ENCODE measurements around the gene LRP1-AS.

LRP1-AS gene

DNA sequence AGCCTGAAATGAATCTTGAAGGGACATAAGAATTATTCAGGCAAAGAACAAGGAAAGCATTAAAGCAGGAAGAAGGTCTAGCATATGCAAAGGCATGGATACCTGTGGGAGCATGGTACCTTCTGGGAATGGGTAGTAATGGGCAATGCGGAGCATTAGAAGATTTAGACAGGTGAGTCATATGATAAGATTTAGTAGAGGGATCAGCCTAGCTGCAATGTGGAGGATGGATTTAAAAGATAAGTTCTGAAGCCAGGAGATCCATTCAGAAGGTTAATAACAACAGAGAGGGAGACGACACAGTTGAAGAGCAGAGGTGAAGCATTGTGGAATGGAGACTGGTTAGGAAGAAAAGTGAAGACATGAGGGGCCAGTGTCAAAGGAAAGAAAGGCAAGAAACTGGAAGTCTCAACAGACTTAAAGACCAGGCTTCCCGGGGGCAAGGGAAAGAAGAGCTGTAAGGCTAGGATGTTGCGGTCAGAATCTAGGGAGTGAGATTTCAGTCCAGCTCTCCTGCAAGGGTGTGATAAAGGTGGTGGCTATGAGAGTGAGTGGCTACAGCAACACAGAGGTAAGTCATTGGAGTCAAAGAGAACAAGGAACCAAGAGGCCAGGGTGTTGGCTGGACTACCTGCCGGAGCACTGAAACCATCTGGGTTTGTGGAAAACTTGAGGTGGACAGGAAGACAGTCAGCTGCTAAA is 30.7 kb downstream of the LRP1-AS start:
- Histone ChIP-seq H3K36me3 (replicated peaks; ENCODE audit: insufficient read depth, low read length) (no peaks in the 10 kb centered on the region), H3K79me2 (ENCODE audit: low read length) (no peaks in the 10 kb centered on the region), H3K4me2 (ENCODE audit: low read depth, low read length) (no peak overlapping the region), H3K4me1 (ENCODE audit: low read length) (peaks cover 5% of the 10 kb centered on the region), H3K27me3 (replicated peaks; ENCODE audit: insufficient read depth, low read length) (no peaks in the 10 kb centered on the region), H3K9me3 (replicated peaks; ENCODE audit: insufficient read depth, low read length) (no peaks in the 10 kb centered on the region), H3K4me3 (ENCODE audit: low read length) (no peak overlapping the region), H3K9me2 (replicated peaks; ENCODE audit: insufficient read depth, low read length) (no peaks in the 10 kb centered on the region), H3F3A (ENCODE audit: insufficient read depth, low read length) (peaks cover 5% of the 10 kb centered on the region; the same call in 1 of the 2 replicates), H2AFZ (ENCODE audit: low read length) (0 out of 2 replicates have a peak overlapping the region, but pooled peaks have one; percentile 22), H4K20me1 (ENCODE audit: insufficient read depth, low read length) (no peaks in the 10 kb centered on the region), H3K27ac (ENCODE audit: low read length) (no peak overlapping the region), H3K9ac (ENCODE audit: low read length) (no peak overlapping the region)
- no peak for TF ChIP-seq EZH2phosphoT487 (IDR thresholded peaks at IDR 0.05; ENCODE audit: low read length)
- TF ChIP-seq EZH2 (optimal IDR thresholded peaks at IDR 0.05; ENCODE audit: low read depth, low read length): no peak
- TF ChIP-seq CTCF (IDR thresholded peaks at IDR 0.05; ENCODE audit: low read length): no peak
- DNase-seq: no peak

GRCh38 chr12:57112492-57113294 is 34.7 kb downstream of the LRP1-AS start:
- Histone ChIP-seq H3K36me3 (replicated peaks; ENCODE audit: insufficient read depth, low read length) (no peaks in the 10 kb centered on the region), H3K9me2 (replicated peaks; ENCODE audit: insufficient read depth, low read length) (no peaks in the 10 kb centered on the region), H3K9me3 (replicated peaks; ENCODE audit: insufficient read depth, low read length) (no peaks in the 10 kb centered on the region), H4K20me1 (ENCODE audit: insufficient read depth, low read length) (no peaks in the 10 kb centered on the region), H2AFZ (ENCODE audit: low read length) (0 out of 2 replicates have a peak overlapping the region, but pooled peaks have one; percentile 23), H3K4me3 (ENCODE audit: low read length) (peak overlapping the region; percentile 72), H3F3A (ENCODE audit: insufficient read depth, low read length) (peaks cover 14% of the 10 kb centered on the region), H3K9ac (ENCODE audit: low read length) (no peak overlapping the region), H3K27ac (ENCODE audit: low read length) (no peak overlapping the region; the same call in 1 of the 2 replicates), H3K4me1 (ENCODE audit: low read length) (peaks cover 5% of the 10 kb centered on the region), H3K27me3 (replicated peaks; ENCODE audit: insufficient read depth, low read length) (no peaks in the 10 kb centered on the region), H3K4me2 (ENCODE audit: low read depth, low read length) (peak overlapping the region; percentile 98), H3K79me2 (ENCODE audit: low read length) (peaks cover 12% of the 10 kb centered on the region; the same call in 1 of the 2 replicates)
- peak; percentile 82 for DNase-seq
- TF ChIP-seq EZH2 (optimal IDR thresholded peaks at IDR 0.05; ENCODE audit: low read depth, low read length) (no peak), CTCF (IDR thresholded peaks at IDR 0.05; ENCODE audit: low read length) (peak; percentile 80), EZH2phosphoT487 (IDR thresholded peaks at IDR 0.05; ENCODE audit: low read length) (no peak)

DNA sequence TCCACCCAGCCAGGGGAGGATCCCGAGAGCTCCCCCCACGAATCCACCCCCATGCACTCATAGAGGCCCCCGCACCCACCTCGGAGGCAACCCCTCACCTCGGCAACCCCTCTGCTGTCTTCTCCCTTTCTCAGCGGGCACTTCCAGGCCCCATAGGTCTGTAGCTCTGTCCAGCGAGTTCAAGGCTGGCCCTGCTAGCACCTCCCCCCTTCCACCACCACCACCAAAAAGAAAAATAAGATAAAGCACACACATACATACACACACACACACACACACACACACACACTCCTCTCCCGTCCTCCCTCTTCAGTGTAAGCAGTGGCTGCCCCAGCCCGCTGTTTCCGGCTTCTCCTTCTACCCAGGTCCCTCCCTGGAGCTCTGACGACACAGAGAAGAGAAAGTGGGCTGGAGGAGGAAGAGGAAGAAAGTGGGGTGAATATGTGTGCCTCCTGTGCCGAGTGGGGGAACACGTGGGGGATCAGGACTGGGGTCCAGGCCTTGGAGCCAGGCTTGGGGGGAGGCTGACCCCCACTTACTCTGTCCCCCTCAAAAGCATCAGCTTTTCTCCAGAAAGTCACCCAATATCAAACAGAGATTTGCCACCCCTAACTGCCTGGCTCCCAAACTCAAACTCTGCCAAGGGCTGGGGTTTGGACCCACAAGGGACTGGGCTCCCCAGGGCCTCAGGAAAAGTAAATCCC is 36.2 kb downstream of the LRP1-AS start, which contains the start of gene STAT6:
TSS of gene STAT6 (minus strand) at position 332 of the 704 bp plus-strand sequence. CDS start 3,084 bp downstream, outside the sequence.
- peak within 1 kb of the TSS; percentile 98 for H3K4me2 ChIP-seq (ENCODE audit: low read depth, low read length)
- no peaks in the 10 kb centered on the region for H3K36me3 ChIP-seq (replicated peaks; ENCODE audit: insufficient read depth, low read length)
- H3F3A ChIP-seq (ENCODE audit: insufficient read depth, low read length): peaks cover 14% of the 10 kb centered on the region
- H3K4me1 ChIP-seq (ENCODE audit: low read length): peaks cover 5% of the 10 kb centered on the region
- peak; percentile 82 for DNase-seq
- H2AFZ ChIP-seq (ENCODE audit: low read length): peak within 1 kb of the TSS; percentile 79
- TF ChIP-seq CTCF (IDR thresholded peaks at IDR 0.05; ENCODE audit: low read length): no peak
- no peak for TF ChIP-seq EZH2phosphoT487 (IDR thresholded peaks at IDR 0.05; ENCODE audit: low read length)
- H3K79me2 ChIP-seq (ENCODE audit: low read length): peaks cover 12% of the 10 kb centered on the region; the same call in 1 of the 2 replicates
- H3K9ac ChIP-seq (ENCODE audit: low read length): peak within 1 kb of the TSS; percentile 60
- no peaks in the 10 kb centered on the region for H3K9me2 ChIP-seq (replicated peaks; ENCODE audit: insufficient read depth, low read length)
- no peaks in the 10 kb centered on the region for H4K20me1 ChIP-seq (ENCODE audit: insufficient read depth, low read length)
- no peaks in the 10 kb centered on the region for H3K9me3 ChIP-seq (replicated peaks; ENCODE audit: insufficient read depth, low read length)
- no peaks in the 10 kb centered on the region for H3K27me3 ChIP-seq (replicated peaks; ENCODE audit: insufficient read depth, low read length)
- peak within 1 kb of the TSS; percentile 72 for H3K4me3 ChIP-seq (ENCODE audit: low read length)
- H3K27ac ChIP-seq (ENCODE audit: low read length): peak within 1 kb of the TSS; percentile 79

Data from MM.1S (cell line).